Neural progenitor cell (in vitro differentiated cells): ENCODE measurements around the gene LRRC38. TPM values are rescaled to one million over a fixed set of nuclear protein-coding genes. Genes with fewer than 3 reads are reported as not detected.
A peak's percentile ranks its signal among the peaks of the same experiment; 100 is the strongest.

ENCODE experiments used
- DNase-seq: peaks from one replicate; pipeline ENCODE4 v3.0.0-alpha.2; 2016; ENCODE audit warnings: low spot score
- H2AFZ ChIP-seq: fragments of 200-600 bp; sonication (generic); replicated peaks from 2 replicates; pipeline ENCODE4 v1.6.1; 2016; ENCODE audit warnings: antibody characterized with exemption
- H3F3A ChIP-seq: fragments of 200-600 bp; sonication (generic); 2 replicates; pipeline ENCODE4 v1.6.1; 2016; ENCODE audit warnings: antibody characterized with exemption, low read depth
- H3K27ac ChIP-seq: fragments of 200-600 bp; sonication (generic); 2 replicates; pipeline ENCODE4 v1.5.1; 2016; ENCODE audit warnings: mild to moderate bottlenecking
- H3K27me3 ChIP-seq: fragments of 200-600 bp; sonication (generic); 2 replicates; pipeline ENCODE4 v1.6.1; 2016; ENCODE audit warnings: mild to moderate bottlenecking, moderate library complexity
- H3K36me3 ChIP-seq: fragments of 200-600 bp; sonication (generic); 2 replicates; pipeline ENCODE4 v1.5.1; 2016
- H3K4me1 ChIP-seq: fragments of 200-600 bp; sonication (generic); 2 replicates; pipeline ENCODE4 v1.6.1; 2016; ENCODE audit warnings: mixed run types
- H3K4me2 ChIP-seq: fragments of 200-600 bp; sonication (generic); 2 replicates; pipeline ENCODE4 v1.6.1; 2016
- H3K4me3 ChIP-seq: fragments of 200-600 bp; sonication (generic); 2 replicates; pipeline ENCODE4 v1.5.1; 2016
- H3K79me2 ChIP-seq: fragments of 200-600 bp; sonication (generic); 2 replicates; pipeline ENCODE4 v1.6.1; 2016; ENCODE audit warnings: low read depth
- H3K9ac ChIP-seq: fragments of 200-600 bp; sonication (generic); 2 replicates; pipeline ENCODE4 v1.6.1; 2016
- H3K9me3 ChIP-seq: fragments of 200-600 bp; sonication (generic); 2 replicates; pipeline ENCODE4 v1.5.1; 2016; ENCODE audit warnings: low read depth
- H4K20me1 ChIP-seq: fragments of 200-600 bp; sonication (generic); 2 replicates; pipeline ENCODE4 v1.6.1; 2016; ENCODE audit warnings: low read depth
- H3K27ac Mint-ChIP-seq: 3 replicates; pipeline ENCODE4 v1.8.0; 2021; ENCODE audit warnings: mixed read lengths
- H3K27me3 Mint-ChIP-seq: 2 replicates; pipeline ENCODE4 v1.8.0; 2022; ENCODE audit warnings: low read depth, mild to moderate bottlenecking, inconsistent platforms, moderate library complexity, mixed read lengths; ENCODE audit not compliant: insufficient read depth
- H3K36me3 Mint-ChIP-seq: 3 replicates; pipeline ENCODE4 v1.8.0; 2021; ENCODE audit warnings: mixed read lengths
- H3K4me1 Mint-ChIP-seq: 3 replicates; pipeline ENCODE4 v1.8.0; 2021; ENCODE audit warnings: mixed read lengths
- H3K4me3 Mint-ChIP-seq: 3 replicates; pipeline ENCODE4 v1.8.0; 2021; ENCODE audit warnings: mild to moderate bottlenecking, moderate library complexity, mixed read lengths
- H3K9me3 Mint-ChIP-seq: 3 replicates; pipeline ENCODE4 v1.8.0; 2020; ENCODE audit warnings: mixed read lengths
- CTCF ChIP-seq: fragments of 200-600 bp; sonication (generic); IDR thresholded peaks from 2 replicates; pipeline ENCODE4 v1.5.1; 2017; ENCODE audit warnings: antibody characterized with exemption, mild to moderate bottlenecking
- EZH2 ChIP-seq: fragments of 200-600 bp; sonication (generic); IDR thresholded peaks from 2 replicates; pipeline ENCODE4 v1.6.1; 2017; ENCODE audit warnings: antibody characterized with exemption, mild to moderate bottlenecking, moderate library complexity
- EZH2phosphoT487 ChIP-seq: fragments of 200-600 bp; sonication (generic); IDR thresholded peaks from 2 replicates; pipeline ENCODE4 v1.6.1; 2017; ENCODE audit warnings: antibody characterized with exemption
- total RNA-seq: library from RNA; depleted of rRNA; stranded (reverse); fragments of >200 nt; gene quantifications from 2 replicates; pipeline ENCODE4 v1.2.3, GENCODE V29; 2015; ENCODE audit warnings: low replicate concordance

LRRC38 gene
- total RNA-seq, 1 donor from 2014 or later, result not detected

- Mint-ChIP-seq H3K9me3 (no peaks in the 10 kb centered on the region), H3K27me3 (peaks cover 15% of the 10 kb centered on the region), H3K36me3 (no peaks in the 10 kb centered on the region), H3K4me1 (peaks cover 8% of the 10 kb centered on the region), H3K27ac (no peak overlapping the region), H3K4me3 (no peak overlapping the region)
- H3K79me2 ChIP-seq, result no peaks in the 10 kb centered on the region
- peak overlapping the region; percentile 1 for H3K4me2 ChIP-seq
- H3K9me3 ChIP-seq, result no peaks in the 10 kb centered on the region
- DNase-seq, result peak; percentile 42
- H3K9ac ChIP-seq, result no peak overlapping the region
- H3K4me1 ChIP-seq, result peaks cover 16% of the 10 kb centered on the region
- H3K27ac ChIP-seq, result no peak overlapping the region
- no peak for TF ChIP-seq EZH2
- no peak for TF ChIP-seq EZH2phosphoT487
- TF ChIP-seq CTCF, result no peak
- no peaks in the 10 kb centered on the region for H3K36me3 ChIP-seq
- no peak overlapping the region for H3K4me3 ChIP-seq
- no peaks in the 10 kb centered on the region for H3K27me3 ChIP-seq
- no peak overlapping the region for H2AFZ ChIP-seq
- peaks cover 14% of the 10 kb centered on the region for H3F3A ChIP-seq
- no peaks in the 10 kb centered on the region for H4K20me1 ChIP-seq
These were observed 15.2 kb downstream of the LRRC38 start for GRCh38 chr1:13498553-13498952.

GRCh38 chr1:13495186-13495585 is 18.6 kb downstream of the LRRC38 start:
- no peaks in the 10 kb centered on the region for H3K79me2 ChIP-seq
- H3K27ac ChIP-seq, result no peak overlapping the region
- H3K27me3 Mint-ChIP-seq, result peaks cover 20% of the 10 kb centered on the region
- no peak overlapping the region for H2AFZ ChIP-seq
- no peaks in the 10 kb centered on the region for H3K36me3 ChIP-seq
- H3K9ac ChIP-seq, result no peak overlapping the region
- H3K4me3 Mint-ChIP-seq, result no peak overlapping the region
- no peaks in the 10 kb centered on the region for H3K27me3 ChIP-seq
- TF ChIP-seq CTCF (no peak), EZH2 (no peak), EZH2phosphoT487 (no peak)
- H3K4me2 ChIP-seq, result no peak overlapping the region
- peak overlapping the region; percentile 31 for H3K27ac Mint-ChIP-seq
- peaks cover 14% of the 10 kb centered on the region for H3F3A ChIP-seq
- peaks cover 8% of the 10 kb centered on the region for H3K4me1 Mint-ChIP-seq
- H4K20me1 ChIP-seq, result no peaks in the 10 kb centered on the region
- H3K36me3 Mint-ChIP-seq, result no peaks in the 10 kb centered on the region
- no peaks in the 10 kb centered on the region for H3K9me3 Mint-ChIP-seq
- no peak for DNase-seq
- H3K4me3 ChIP-seq, result no peak overlapping the region
- H3K9me3 ChIP-seq, result no peaks in the 10 kb centered on the region
- H3K4me1 ChIP-seq, result peaks cover 16% of the 10 kb centered on the region

GRCh38 chr1:13494712-13495111 is 19.1 kb downstream of the LRRC38 start:
- Histone ChIP-seq H3K27me3 (no peaks in the 10 kb centered on the region), H3K4me2 (no peak overlapping the region), H3K36me3 (no peaks in the 10 kb centered on the region), H3K4me1 (peaks cover 13% of the 10 kb centered on the region), H3K9ac (no peak overlapping the region), H3K9me3 (no peaks in the 10 kb centered on the region), H3K79me2 (no peaks in the 10 kb centered on the region), H2AFZ (no peak overlapping the region), H3F3A (peaks cover 12% of the 10 kb centered on the region), H4K20me1 (no peaks in the 10 kb centered on the region), H3K27ac (no peak overlapping the region), H3K4me3 (no peak overlapping the region)
- TF ChIP-seq EZH2, result no peak
- TF ChIP-seq EZH2phosphoT487, result no peak
- no peak for TF ChIP-seq CTCF
- H3K9me3 Mint-ChIP-seq, result no peaks in the 10 kb centered on the region
- H3K4me3 Mint-ChIP-seq, result no peak overlapping the region
- peaks cover 8% of the 10 kb centered on the region for H3K4me1 Mint-ChIP-seq
- H3K27ac Mint-ChIP-seq, result peak overlapping the region; percentile 31
- H3K27me3 Mint-ChIP-seq, result peaks cover 20% of the 10 kb centered on the region
- no peaks in the 10 kb centered on the region for H3K36me3 Mint-ChIP-seq
- DNase-seq, result no peak
